Left ventricle myocardium inferior (tissue), 1 donor: ENCODE data around the gene CLEC17A. TPM values are rescaled to one million over a fixed set of nuclear protein-coding genes. Genes with fewer than 3 reads are reported as not detected.

Experiments
- DNase-seq: peaks from one replicate; pipeline ENCODE4 v3.0.0-alpha.2; 2020
- H3K27ac ChIP-seq: fragments of 200-600 bp; replicated peaks from 2 replicates; pipeline ENCODE4 v1.8.0; 2021
- H3K27me3 ChIP-seq: fragments of 200-600 bp; 2 replicates; pipeline ENCODE4 v1.8.0; 2021; ENCODE audit warnings: low read depth
- H3K36me3 ChIP-seq: fragments of 200-600 bp; 2 replicates; pipeline ENCODE4 v1.8.0; 2021
- H3K4me1 ChIP-seq: fragments of 200-600 bp; 2 replicates; pipeline ENCODE4 v1.8.0; 2021
- H3K4me3 ChIP-seq: fragments of 200-600 bp; 2 replicates; pipeline ENCODE4 v1.8.0; 2021; ENCODE audit warnings: mild to moderate bottlenecking, moderate library complexity
- H3K9me3 ChIP-seq: fragments of 200-600 bp; replicated peaks from 2 replicates; pipeline ENCODE4 v1.8.0; 2021
- intact Hi-C: fragments of 100-400 bp; cut with micrococcal nuclease; formaldehyde crosslinking; loops from one replicate; pipeline ENCODE4 v1.11.0; 2022
- total RNA-seq: library from RNA; stranded (reverse); fragmentation: NEBNext Ultra II Directional; extraction: Animal tissue kit (Norgen Biotek cat#: 25700); gene quantifications from one replicate; pipeline ENCODE4 v1.2.1, GENCODE V29; 2021
- TF ChIP-seq, protein P1 (sequence below): fragments of 200-600 bp; IDR thresholded peaks from 2 replicates; pipeline ENCODE4 v1.8.0; 2021; ENCODE audit warnings: antibody characterized with exemption, mild to moderate bottlenecking, borderline replicate concordance
- donor health status: DM: no; HTN: yes; CAD: no; lungs with severe emphysema.

The CLEC17A gene
- total RNA-seq, 1 donor from 2014 or later = not detected

DNA sequence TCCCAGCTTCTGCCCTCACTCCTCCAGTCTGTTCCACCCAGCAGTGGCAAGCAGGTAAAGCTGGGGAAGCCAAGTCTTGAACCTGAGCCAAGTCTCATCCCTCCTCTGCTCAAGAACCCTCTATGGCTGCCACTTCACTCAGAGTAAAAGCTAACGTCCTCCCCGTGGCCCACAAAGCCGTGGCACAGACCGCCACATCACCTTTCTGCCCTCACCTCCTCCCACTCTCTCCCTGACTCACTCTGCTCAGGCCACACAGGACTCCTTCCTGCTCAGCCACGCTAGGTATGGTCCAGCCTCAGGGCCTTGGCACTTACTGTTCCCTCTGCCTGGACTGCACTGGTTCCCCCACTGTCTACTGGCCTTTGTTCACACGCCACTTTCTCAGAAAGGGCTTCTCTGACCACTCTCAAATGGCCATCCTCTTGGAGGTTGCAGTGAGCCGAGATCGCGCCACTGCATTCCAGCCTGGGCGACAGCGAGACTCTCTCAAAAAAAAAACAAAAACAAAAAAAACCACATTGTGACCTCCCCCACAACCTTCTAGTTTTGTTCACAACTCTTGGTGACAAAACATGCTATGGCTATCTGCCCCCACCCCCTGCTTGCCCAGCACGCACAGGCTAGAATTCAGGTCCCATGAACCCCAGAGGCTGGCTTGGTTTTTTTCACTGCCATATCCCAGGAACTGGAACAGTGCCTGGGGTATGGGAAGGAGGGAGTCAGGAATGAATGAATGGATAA lies 26.8 kb upstream of the CLEC17A start:
- DNase-seq = no peak
- Histone ChIP-seq H3K4me1 (peaks cover 75% of the 10 kb centered on the region), H3K27me3 (no peaks in the 10 kb centered on the region), H3K9me3 (no peaks in the 10 kb centered on the region), H3K4me3 (peak overlapping the region; percentile 40), H3K27ac (peak overlapping the region; percentile 72), H3K36me3 (peaks cover 16% of the 10 kb centered on the region)
- intact Hi-C loops = no loop called here
- TF ChIP-seq, protein P1, sequence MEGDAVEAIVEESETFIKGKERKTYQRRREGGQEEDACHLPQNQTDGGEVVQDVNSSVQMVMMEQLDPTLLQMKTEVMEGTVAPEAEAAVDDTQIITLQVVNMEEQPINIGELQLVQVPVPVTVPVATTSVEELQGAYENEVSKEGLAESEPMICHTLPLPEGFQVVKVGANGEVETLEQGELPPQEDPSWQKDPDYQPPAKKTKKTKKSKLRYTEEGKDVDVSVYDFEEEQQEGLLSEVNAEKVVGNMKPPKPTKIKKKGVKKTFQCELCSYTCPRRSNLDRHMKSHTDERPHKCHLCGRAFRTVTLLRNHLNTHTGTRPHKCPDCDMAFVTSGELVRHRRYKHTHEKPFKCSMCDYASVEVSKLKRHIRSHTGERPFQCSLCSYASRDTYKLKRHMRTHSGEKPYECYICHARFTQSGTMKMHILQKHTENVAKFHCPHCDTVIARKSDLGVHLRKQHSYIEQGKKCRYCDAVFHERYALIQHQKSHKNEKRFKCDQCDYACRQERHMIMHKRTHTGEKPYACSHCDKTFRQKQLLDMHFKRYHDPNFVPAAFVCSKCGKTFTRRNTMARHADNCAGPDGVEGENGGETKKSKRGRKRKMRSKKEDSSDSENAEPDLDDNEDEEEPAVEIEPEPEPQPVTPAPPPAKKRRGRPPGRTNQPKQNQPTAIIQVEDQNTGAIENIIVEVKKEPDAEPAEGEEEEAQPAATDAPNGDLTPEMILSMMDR = no peak

DNA sequence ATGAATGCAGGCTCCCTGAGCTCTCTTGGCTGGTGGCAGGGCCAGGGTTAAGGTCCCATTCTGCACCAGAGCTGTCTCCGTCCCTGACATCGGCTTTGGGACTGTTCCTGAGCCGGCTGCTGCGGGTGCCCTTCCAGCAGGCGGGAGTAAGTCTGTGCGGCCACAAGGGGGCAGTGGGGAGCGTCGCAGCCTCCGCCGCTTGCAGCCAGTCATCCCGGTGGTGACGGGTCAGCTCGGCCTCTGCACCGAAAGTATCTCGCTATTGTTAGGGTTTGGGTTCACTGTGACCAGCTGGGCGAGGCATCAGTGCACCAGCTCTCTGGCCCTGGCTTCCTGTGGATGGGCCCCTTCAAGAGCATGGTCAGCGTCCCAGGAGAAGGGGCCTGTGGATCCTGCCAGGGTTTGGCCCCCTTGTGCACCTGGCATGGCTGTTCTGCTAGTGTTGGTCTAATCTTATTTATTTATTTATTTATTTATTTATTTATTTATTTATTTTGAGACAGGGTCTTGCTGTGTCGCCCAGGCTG lies 26.2 kb upstream of the CLEC17A start:
- Histone ChIP-seq H3K27me3 (no peaks in the 10 kb centered on the region), H3K4me1 (peaks cover 76% of the 10 kb centered on the region), H3K9me3 (no peaks in the 10 kb centered on the region), H3K36me3 (peaks cover 16% of the 10 kb centered on the region), H3K4me3 (peak overlapping the region; percentile 40), H3K27ac (peak overlapping the region; percentile 72)
- DNase-seq = peak; percentile 79
- TF ChIP-seq, protein P1 = peak; percentile 97
- intact Hi-C loops = no loop called here

DNA sequence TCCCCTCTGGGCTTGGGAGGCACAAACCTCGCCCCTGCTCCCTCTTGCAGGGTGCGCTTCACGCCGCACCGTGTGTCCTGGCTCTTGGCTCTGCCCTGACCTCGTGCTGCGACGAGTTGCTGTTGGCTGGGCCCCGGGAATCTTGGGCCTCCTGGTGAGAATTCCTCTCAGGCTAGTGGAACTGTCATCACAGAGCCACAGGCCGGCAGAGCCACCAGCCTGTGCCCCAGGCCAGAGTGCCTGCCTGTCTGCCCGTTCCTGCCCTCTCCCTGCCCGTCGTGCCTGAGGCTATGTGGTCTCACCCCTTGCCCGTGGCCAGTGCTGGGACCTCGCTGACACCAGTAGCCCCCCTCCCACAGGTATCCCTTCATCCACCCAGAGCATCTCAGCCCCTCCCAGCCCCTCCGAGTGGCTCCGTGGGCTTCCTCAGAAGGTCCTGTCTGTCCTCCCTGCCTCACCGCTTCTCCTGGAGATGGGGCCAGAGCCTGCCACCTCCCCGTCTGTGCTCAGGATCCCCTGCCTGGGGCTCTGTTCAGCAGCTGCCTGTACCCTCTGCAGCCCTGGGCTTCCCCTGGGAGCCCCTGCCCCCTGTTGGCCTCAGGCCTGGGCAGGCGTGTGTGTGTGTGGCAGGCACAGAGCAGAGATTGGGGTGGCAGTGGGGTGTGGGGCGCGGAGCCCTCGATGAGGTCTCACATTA lies 24.4 kb upstream of the CLEC17A start:
- Histone ChIP-seq H3K4me1 (peaks cover 81% of the 10 kb centered on the region), H3K27ac (peak overlapping the region; percentile 92), H3K4me3 (peak overlapping the region; percentile 60), H3K9me3 (no peaks in the 10 kb centered on the region), H3K27me3 (no peaks in the 10 kb centered on the region), H3K36me3 (peaks cover 9% of the 10 kb centered on the region)
- TF ChIP-seq, protein P1 = no peak
- DNase-seq = peak; percentile 41
- intact Hi-C loops = no loop called here

DNA sequence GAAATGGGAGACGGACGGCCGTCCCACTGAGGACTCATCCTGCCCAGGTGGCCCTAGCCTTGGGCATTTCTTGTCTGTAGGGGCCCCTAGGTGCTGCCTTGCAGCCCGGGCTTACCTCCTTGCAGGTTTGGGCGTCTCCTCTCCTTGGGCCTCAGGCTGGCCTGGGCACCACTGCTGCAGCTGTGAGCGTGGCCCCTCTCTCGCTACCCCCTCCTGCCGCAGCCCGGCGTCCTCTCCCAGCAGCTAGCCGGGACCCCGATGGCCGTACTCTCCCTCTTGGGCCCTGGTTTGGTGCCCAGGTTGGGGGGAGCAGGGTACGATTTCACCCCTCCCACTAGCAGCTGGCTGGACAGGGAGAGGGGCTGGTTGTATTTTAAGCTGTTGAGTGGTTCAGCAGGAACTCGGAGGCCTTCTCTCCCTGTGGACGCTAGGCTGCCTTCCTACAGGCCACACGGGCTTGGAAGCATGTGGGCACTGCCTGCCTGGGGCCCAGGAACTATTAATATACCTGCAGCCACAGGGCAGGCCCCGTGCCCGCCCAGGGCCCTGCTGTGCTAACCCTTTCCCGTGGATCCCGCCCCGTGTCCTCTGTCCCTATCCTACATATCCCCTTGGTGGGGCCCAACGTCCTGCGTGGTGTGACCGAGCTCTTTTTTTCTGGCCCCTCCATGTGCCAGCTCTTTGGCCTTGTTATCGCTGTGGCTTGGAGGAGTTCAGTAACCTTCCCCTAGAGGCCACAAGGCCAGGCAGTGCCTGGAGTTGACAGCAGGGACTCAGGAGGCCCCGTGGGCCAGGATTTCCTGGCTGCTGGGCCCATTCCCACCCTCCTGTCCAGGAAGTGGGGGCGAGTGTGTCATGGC lies 22.7 kb upstream of the CLEC17A start:
- Histone ChIP-seq H3K27me3 (no peaks in the 10 kb centered on the region), H3K27ac (peak overlapping the region; percentile 92), H3K9me3 (no peaks in the 10 kb centered on the region), H3K4me3 (peak overlapping the region; percentile 60), H3K36me3 (peaks cover 4% of the 10 kb centered on the region), H3K4me1 (peaks cover 76% of the 10 kb centered on the region)
- DNase-seq = peak; percentile 68
- TF ChIP-seq, protein P1 = no peak
- intact Hi-C loops = no loop called here

DNA sequence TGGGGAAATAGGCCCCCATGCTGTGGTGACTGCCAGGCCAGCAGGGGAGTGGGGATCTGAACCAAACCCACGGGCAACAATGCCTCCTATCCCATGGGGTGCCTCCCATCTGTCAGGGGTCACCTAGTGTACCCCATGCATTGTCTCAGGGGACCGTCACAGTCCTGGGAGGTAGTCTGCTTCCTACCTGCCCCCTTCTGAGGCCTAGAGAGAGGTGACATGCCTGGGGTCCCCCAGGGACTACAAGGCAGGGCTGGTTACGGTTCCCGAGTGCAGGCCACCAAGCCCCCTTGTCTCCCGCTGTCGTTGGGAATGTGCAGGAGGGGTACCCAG lies 22.1 kb upstream of the CLEC17A start:
- Histone ChIP-seq H3K4me3 (peak overlapping the region; percentile 60), H3K9me3 (no peaks in the 10 kb centered on the region), H3K4me1 (peaks cover 76% of the 10 kb centered on the region), H3K27ac (peak overlapping the region; percentile 92), H3K36me3 (peaks cover 9% of the 10 kb centered on the region), H3K27me3 (no peaks in the 10 kb centered on the region)
- DNase-seq = no peak
- TF ChIP-seq, protein P1 = no peak
- intact Hi-C loops = no loop called here
